ENCODE results near the gene SYNE1. TPM values are rescaled to one million over a fixed set of nuclear protein-coding genes. Genes with fewer than 3 reads are reported as not detected.
A peak's percentile ranks its signal among the peaks of the same experiment; 100 is the strongest.

Gene SYNE1
- polyA plus RNA-seq, 1 experiment, result 35.7 TPM

GRCh38 chr6:152309648-152310047 is 327.5 kb downstream of the SYNE1 start:
- CTCF ChIA-PET, result no interaction called here

GRCh38 chr6:152309006-152309405 is 328.2 kb downstream of the SYNE1 start:
- ChIA-PET POLR2A (no interaction called here), CTCF (no interaction called here)
- Histone ChIP-seq H3K27ac (ENCODE audit: low read depth, low read length) (no peak overlapping the region), H3K4me3 (ENCODE audit: low read depth, low read length) (no peak overlapping the region), H3K27me3 (ENCODE audit: control insufficient read depth, insufficient read depth, low read length) (no peaks in the 10 kb centered on the region), H3K9me3 (ENCODE audit: control insufficient read depth, insufficient read depth, low read length) (no peaks in the 10 kb centered on the region)
- DNase-seq (ENCODE audit: low read depth, low spot score), result no peak
- no peak for TF ChIP-seq CTCF (IDR thresholded peaks at IDR 0.05; ENCODE audit: low read depth, low read length)

More at GRCh38 chr6:152309648-152310047, 327.5 kb downstream of the SYNE1 start:
- Histone ChIP-seq H3K27me3 (ENCODE audit: control insufficient read depth, insufficient read depth, low read length) (no peaks in the 10 kb centered on the region), H3K9me3 (ENCODE audit: control insufficient read depth, insufficient read depth, low read length) (no peaks in the 10 kb centered on the region), H3K27ac (ENCODE audit: low read depth, low read length) (no peak overlapping the region), H3K4me3 (ENCODE audit: low read depth, low read length) (no peak overlapping the region)
- TF ChIP-seq CTCF (IDR thresholded peaks at IDR 0.05; ENCODE audit: low read depth, low read length), result no peak
- POLR2A ChIA-PET, result no interaction called here
- no peak for DNase-seq (ENCODE audit: low read depth, low spot score)

GRCh38 chr6:152308306-152308705 is 328.9 kb downstream of the SYNE1 start:
- DNase-seq (ENCODE audit: low read depth, low spot score), result no peak
- Histone ChIP-seq H3K9me3 (ENCODE audit: control insufficient read depth, insufficient read depth, low read length) (no peaks in the 10 kb centered on the region), H3K4me3 (ENCODE audit: low read depth, low read length) (no peak overlapping the region), H3K27ac (ENCODE audit: low read depth, low read length) (no peak overlapping the region), H3K27me3 (ENCODE audit: control insufficient read depth, insufficient read depth, low read length) (no peaks in the 10 kb centered on the region)
- ChIA-PET CTCF (interaction anchor here (0.6 kb wide), 1 partner anchor 337 kb away, joined by 3 read pairs; no protein-coding TSS in a partner anchor), POLR2A (no interaction called here)
- no peak for TF ChIP-seq CTCF (IDR thresholded peaks at IDR 0.05; ENCODE audit: low read depth, low read length)

- TF ChIP-seq CTCF (IDR thresholded peaks at IDR 0.05; ENCODE audit: low read depth, low read length), result no peak
- Histone ChIP-seq H3K4me3 (ENCODE audit: low read depth, low read length) (no peak overlapping the region), H3K27ac (ENCODE audit: low read depth, low read length) (no peak overlapping the region), H3K9me3 (ENCODE audit: control insufficient read depth, insufficient read depth, low read length) (no peaks in the 10 kb centered on the region), H3K27me3 (ENCODE audit: control insufficient read depth, insufficient read depth, low read length) (no peaks in the 10 kb centered on the region)
- DNase-seq (ENCODE audit: low read depth, low spot score), result no peak
- ChIA-PET CTCF (interaction anchor here (1.3 to 3.3 kb wide), 2 partner anchors 10 to 32 kb away, joined by 3 to 19 read pairs; no protein-coding TSS in a partner anchor), POLR2A (no interaction called here)
Measured at GRCh38 chr6:152305672-152306071, 331.5 kb downstream of the SYNE1 start.

- H3K9me3 ChIP-seq (ENCODE audit: control insufficient read depth, insufficient read depth, low read length), result no peaks in the 10 kb centered on the region
- CTCF ChIA-PET, result interaction anchor here (0.7 to 3.1 kb wide), 11 partner anchors 10 to 860 kb away, joined by 3 to 19 read pairs (median 3); no protein-coding TSS in a partner anchor
- peak; percentile 60 for TF ChIP-seq CTCF (IDR thresholded peaks at IDR 0.05; ENCODE audit: low read depth, low read length)
- POLR2A ChIA-PET, result interaction anchor here (0.7 to 0.9 kb wide), 2 partner anchors 26 to 79 kb away, joined by 3 to 7 read pairs; no protein-coding TSS in a partner anchor
- peak overlapping the region; percentile 87 for H3K27ac ChIP-seq (ENCODE audit: low read depth, low read length)
- H3K4me3 ChIP-seq (ENCODE audit: low read depth, low read length), result peak overlapping the region; percentile 79
- peak; percentile 78 for DNase-seq (ENCODE audit: low read depth, low spot score)
- no peaks in the 10 kb centered on the region for H3K27me3 ChIP-seq (ENCODE audit: control insufficient read depth, insufficient read depth, low read length)
Measured at GRCh38 chr6:152301765-152302568, 335.2 kb downstream of the SYNE1 start.
